ENCODE results near the gene TRIL. TPM values are rescaled to one million over a fixed set of nuclear protein-coding genes. Genes with fewer than 3 reads are reported as not detected.

The TRIL gene
- total and polyA plus RNA-seq, 2 of the 13 experiments (the other 11 are each of a cell fraction or from before 2014, with no cell fraction given) = 0.18 to 0.40 TPM

- peaks cover 1 to 12% of the 10 kb centered on the region in 2 experiments; a peak in 2 of 5 replicates for H3K27me3 ChIP-seq (ENCODE audit: control insufficient read depth in 1 of 2, insufficient read depth in 2 of 2, low read length in 2 of 2)
- intact Hi-C loops (cut with micrococcal nuclease; ENCODE audit: unreplicated experiment) (no loop called here), in situ Hi-C loops (cut with HindIII; ENCODE audit: extremely low pct_ligation_motif_present, low pct_unique_long_range_greater_than_20kb) (no loop called here)
- H3K4me2 ChIP-seq (ENCODE audit: low read depth, low read length) = no peak overlapping the region
- ChIA-PET POLR2A (no interaction called here), CTCF (ENCODE audit: low intra/inter-chr PET ratio, low total read pairs) (no interaction called here)
- no peaks in the 10 kb centered on the region for H3K36me3 ChIP-seq (replicated peaks in 1 of 2; ENCODE audit: control insufficient read depth in 1 of 2, insufficient read depth in 2 of 2, low read length in 2 of 2)
- no peak overlapping the region for H3K4me3 ChIP-seq (replicated peaks in 1 of 3; ENCODE audit: insufficient read depth in 1 of 3, low read depth in 2 of 3, low read length in 3 of 3)
- 66% methylated on average over 7 of the region's 7 CpGs for WGBS (ENCODE audit: low lambda C conversion rate)
- no peak for FAIRE-seq
- no peak overlapping the region for H2AFZ ChIP-seq (ENCODE audit: low read length)
- TF ChIP-seq KLF12 (CRISPR knock-in tag; IDR thresholded peaks at IDR 0.05; ENCODE audit: borderline replicate concordance) (no peak), PREB (CRISPR knock-in tag; IDR thresholded peaks at IDR 0.05) (no peak), HDAC6 (IDR thresholded peaks at IDR 0.05; ENCODE audit: low read depth, low read length) (no peak), DMAP1 (CRISPR knock-in tag; IDR thresholded peaks at IDR 0.05) (no peak), GTF3A (CRISPR knock-in tag; conservative IDR thresholded peaks at IDR 0.05) (no peak), HBP1 (CRISPR knock-in tag; IDR thresholded peaks at IDR 0.05; ENCODE audit: low read depth) (no peak), ZNF770 (CRISPR knock-in tag; IDR thresholded peaks at IDR 0.05) (no peak), ZNF556 (CRISPR knock-in tag; IDR thresholded peaks at IDR 0.05; ENCODE audit: borderline replicate concordance) (no peak), SRSF4 (IDR thresholded peaks at IDR 0.05; ENCODE audit: low read depth, low read length, poor library complexity, severe bottlenecking) (no peak), CREB3 (CRISPR knock-in tag; IDR thresholded peaks at IDR 0.05) (no peak), RCOR2 (CRISPR knock-in tag; IDR thresholded peaks at IDR 0.05) (no peak), ZNF550 (CRISPR knock-in tag; IDR thresholded peaks at IDR 0.05; ENCODE audit: borderline replicate concordance) (no peak), TBL1XR1 (IDR thresholded peaks at IDR 0.05; ENCODE audit: borderline replicate concordance, low read length, partially characterized antibody) (no peak), RBM22 (optimal IDR thresholded peaks at IDR 0.05; ENCODE audit: low read length) (no peak)
- no peak for DNase-seq (ENCODE audit: low spot score)
- H3K79me2 ChIP-seq (ENCODE audit: insufficient read depth, low read length) = no peaks in the 10 kb centered on the region
- ATAC-seq = no peak
- no peaks in the 10 kb centered on the region for H3K9me3 ChIP-seq (ENCODE audit: low read length)
- H3K9ac ChIP-seq (ENCODE audit: insufficient read depth, low read depth, low read length) = no peak overlapping the region
- no peaks in the 10 kb centered on the region for H4K20me1 ChIP-seq (ENCODE audit: insufficient read depth, low read length)
- peaks cover 27% of the 10 kb centered on the region for H3K4me1 ChIP-seq (ENCODE audit: insufficient read depth, low read length)
- H3K27ac ChIP-seq (ENCODE audit: extremely low read length, insufficient read depth, low read length) = no peak overlapping the region
- BruUV-seq (replicated peaks) = no TSS peak
These were observed 18.1 kb downstream of the TRIL start for GRCh38 chr7:28939844-28940544.

All from HepG2 (cell line).